GM18861 (cell line): ENCODE data around the gene SLC38A10.

Experiments used
- ATAC-seq: cut with Tn5 transposase; IDR thresholded peaks from one replicate; pipeline ENCODE4 v1.9.1; 2021; ENCODE audit not compliant: unreplicated experiment

Gene SLC38A10

DNA sequence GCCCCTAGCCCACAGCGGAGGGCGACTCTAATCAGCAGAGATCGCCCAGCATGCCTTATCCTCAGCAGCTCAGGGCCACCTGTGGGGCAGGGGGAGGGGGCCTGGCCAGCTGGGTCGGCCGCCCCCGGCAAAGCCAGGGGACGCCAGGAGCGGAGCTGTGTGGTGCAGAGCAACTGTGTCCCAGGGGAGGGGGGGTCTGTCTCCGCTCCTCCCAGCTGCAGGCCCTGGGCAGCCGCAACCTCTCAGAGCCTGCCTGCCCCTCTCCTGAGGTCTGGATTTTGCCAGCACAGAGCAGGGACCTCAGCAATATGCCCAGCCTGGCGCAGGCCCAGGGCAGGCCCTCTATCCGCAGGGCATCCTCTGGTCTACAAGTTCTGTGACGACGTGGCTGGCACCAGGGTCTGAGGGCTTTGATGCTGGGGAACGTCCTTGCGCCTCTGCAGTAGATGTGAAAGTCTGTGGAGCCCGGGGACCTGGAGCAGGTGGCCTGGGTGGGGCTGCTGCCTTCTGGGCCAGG, 36.5 kb upstream of the SLC38A10 start:
- no peak for ATAC-seq

DNA sequence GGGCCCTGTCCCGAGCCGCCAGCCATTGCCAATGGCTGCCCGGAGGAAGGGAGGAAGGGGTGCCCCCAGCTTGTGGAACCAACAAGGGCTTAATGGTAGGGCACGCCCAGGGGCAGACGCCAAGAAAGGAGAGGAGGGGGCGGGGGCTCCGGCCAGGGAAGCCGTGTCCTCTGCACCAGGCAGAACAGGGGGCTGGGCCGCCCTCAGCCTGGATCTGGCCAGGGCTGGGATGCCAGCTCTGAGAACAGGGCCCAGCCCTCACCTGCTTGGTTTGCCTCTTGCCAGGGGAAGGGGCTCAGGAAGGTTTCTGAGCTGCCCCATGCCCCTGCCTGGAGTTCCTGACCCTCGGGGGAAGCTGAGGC, 35.8 kb upstream of the SLC38A10 start:
- ATAC-seq = no peak

DNA sequence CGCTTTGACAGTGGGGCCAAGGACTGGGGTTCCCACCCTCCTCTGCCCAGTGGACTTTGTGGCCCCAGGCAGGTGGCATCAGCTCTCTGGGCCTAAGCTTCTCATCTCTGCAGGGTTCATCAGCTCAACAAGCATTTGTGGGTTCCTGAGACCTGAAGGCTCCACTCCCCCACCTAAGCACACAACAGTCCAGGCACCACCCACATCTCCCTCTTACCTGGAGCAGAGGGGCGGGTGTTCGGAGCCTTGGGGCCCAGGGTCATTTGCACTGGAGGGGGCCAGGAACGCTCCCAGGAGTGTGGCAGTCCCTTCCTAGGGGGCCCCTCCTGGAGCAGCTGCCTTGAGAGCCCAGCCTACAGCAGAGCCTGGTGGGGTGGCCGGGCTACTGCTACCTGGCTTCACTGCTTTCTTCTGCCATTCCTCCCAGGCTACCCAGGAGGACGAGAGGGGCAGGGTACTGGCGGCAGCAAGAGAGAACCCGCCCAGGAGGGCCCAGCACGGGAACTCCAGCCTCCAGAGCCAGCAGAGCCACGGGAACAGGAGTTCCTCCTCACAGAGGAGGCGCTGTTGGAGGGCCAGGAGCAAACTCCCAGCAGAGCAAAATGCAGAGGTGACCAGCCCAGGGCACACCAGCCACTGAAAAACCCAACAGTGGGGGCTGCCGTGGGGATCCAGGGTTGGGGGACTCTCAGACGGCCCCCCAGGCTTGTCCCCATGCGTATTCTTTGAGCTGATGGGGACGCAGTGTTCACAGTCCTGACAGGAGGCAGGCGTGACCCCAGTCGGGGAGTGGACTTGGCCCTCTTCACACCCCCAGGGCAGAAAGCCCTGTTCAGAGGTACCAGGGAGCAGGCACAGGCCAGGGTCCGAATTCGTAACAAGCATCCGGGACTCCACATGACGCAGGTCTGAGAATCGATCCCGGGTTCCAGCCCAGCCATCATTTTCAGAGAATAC, 35.1 kb upstream of the SLC38A10 start:
- ATAC-seq = no peak

DNA sequence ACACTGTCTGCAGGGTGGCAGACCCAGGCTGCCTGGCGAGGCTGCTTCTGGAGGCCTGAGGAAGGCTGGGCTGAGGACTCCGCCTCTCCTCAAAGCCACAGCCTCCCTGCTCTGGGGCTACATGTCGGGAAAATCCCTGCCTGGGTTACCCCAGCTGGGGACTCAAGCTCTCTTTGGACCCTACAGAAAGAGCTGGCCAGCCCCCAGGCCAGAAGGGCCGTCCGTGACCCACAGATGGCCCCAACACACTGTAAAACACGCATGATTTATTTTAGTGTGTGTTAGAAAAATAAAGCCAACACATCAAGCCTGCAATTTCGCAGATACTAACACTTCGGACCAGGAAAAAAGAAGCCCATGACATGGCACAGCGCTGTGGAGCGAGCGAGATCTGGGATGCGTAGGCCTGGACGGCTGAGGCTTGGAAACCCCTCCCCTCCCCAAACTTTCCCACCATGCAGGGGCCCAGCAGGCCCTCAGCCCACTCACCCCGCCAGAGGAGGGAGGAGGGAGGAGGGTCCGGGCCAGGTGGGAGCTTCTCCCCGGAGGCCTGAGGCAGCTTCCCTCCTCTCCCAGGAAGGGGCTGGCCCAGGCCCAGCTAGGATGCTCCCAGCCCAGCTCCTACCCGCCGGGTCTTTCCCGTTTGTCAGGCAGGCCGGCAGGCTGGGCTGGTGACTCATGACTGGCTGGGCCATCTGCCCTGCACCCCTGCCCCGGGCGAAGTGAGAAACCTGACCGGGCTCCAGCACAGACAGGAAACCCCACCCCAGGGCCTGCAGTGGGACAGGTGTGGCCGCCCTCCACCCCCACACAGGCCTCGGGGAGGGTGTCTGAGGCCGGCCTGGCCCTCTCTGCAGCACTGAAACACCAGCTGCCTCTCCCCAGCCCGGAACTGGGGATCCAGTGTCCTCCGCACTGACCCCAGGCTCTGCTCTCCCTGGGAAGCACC, 34.1 kb upstream of the SLC38A10 start:
- no peak for ATAC-seq

DNA sequence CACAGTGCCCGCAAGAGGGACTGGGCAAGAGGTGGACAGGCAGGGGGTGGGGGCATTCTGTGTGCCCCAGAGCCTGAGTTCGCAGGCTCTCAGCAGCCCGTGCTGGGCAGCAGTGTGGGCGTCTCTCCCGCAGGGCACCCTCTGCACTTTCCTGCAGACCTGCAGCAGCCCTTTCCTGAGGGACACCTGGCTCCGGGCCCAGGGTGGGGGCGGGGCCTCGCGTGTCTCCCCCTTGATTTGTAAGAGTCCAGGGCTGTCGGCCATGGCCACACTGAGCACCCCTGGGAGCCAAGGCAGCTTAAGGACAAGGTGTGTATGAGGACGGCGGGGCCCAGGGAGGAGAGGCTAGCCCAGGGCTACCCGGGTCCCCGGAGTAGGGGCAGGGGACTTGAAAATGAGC, 33.4 kb upstream of the SLC38A10 start:
- ATAC-seq = no peak

DNA sequence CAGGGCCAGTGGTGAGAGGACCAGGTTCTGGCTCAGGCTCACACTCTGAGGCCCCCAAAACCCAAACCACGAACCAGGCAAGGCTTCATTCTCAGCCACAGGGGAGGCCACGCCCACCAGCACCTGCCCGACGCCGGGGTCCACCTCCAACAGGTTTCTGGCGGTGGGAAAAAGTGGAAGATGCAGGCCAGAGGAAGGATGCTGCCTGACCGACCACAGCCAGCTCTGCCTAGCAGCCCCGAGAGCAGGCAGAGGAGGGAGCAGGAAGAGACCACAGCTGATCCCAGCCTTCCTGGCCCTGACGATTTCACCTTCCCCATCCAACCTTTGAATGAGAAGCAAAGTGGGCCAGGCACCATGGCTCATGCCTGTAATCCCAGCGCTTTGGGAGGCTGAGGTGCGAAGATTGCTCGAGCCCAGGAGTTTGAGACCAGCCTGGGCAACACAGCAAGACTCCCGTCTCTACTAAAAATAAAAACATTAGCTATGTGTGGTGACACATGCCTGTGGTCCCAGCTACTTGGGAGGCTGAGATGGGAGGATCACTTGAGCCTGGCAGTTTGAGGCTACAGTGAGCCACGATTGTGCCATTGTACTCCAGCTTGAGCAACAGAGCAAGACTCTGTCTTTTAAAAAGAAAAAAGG, 30.7 kb upstream of the SLC38A10 start:
- no peak for ATAC-seq

DNA sequence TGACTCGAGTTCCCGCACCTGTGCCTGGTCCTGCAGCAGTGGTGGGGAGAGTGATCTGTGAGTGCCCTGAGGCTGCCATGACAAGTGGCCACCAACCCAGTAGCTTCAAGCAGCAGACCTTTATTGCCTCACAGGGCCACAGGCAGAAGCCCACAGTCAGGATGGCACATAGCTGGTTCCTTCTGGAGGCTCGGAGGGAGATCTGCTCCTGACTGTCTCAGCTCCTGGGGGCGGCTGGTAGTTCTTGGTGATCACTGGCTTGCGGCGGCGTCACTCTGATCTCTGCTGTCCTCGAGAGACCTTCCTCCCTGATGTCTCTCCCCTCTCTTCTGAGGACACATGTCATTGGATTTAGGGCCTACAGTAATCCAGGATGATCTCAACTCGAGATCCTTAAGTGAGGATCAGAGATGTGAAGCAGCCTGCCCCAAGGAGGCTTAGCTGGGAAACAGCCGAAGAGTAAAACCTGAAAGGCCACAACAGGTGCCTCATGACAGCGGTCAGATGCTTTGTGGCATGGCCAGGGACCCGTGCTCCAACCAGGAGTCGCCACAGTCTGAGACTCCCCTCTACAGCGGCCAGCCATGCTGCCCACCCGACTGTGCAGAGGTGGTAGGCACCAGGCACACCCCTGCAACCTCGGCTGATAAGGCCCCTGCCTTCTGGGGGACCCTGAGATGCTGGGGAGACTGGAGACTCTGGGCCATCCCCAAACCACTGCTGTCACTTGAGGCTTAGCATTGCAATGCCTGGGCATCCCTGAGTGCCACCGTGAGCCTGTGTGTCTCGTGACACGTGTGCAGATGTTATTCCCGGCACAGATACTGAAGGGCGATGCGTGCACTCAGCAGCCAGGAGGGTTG, 30.0 kb upstream of the SLC38A10 start:
- ATAC-seq = no peak

DNA sequence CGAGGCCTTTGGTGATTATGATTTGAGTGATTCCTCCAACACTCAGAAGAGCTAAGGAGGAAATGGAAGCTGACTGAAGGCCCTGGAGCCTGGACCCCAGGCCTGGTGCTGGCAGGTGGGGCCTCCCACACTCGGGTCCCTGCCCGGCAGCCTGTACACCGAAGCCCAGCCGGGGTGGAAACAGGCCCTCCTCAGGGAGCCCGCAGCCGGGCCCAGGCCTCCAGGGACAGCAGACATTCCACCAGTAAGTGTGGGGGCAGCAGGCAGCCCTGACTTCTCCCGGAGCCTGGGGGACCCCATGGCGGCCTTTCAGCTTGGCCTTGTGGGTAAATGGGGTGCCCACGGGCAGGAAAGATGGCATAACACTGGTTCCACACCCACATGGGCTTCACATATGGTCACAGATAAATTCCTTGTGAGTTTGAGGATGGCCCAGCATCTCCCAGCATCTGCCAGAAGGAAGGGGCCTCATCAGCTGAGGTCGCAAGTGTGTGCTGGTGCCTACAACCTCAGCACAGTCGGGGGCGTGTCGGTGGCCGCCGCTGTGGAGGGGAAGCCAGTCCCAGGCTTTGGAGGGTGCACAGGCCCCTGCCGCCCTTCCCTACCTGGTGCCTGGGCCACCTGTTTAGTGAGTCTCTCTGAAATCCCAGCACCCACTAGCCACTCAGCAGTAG, 29.2 kb upstream of the SLC38A10 start:
- ATAC-seq = no peak

DNA sequence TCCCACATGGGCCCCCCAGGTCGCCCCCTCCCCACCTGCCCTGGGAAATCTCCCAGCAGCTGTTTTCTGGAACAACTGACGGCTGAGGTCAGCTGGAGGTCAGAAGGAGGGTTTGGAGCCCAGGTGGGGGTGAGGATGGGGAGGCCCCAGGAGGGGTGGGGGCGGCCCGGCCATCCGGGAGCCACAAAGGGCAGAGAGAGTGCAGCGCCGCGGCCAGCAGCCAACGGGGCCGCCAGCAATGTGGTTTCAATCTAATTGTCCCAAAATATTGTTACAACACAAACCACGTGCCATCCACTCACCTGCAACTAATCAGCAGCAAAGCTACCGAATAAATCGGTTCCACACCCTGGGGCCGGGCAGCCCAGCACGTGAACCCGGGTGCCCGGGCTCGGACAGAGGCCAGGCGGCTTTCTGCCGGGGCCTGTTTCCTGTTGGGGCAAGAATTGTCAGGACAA, 28.3 kb upstream of the SLC38A10 start:
- ATAC-seq = no peak

DNA sequence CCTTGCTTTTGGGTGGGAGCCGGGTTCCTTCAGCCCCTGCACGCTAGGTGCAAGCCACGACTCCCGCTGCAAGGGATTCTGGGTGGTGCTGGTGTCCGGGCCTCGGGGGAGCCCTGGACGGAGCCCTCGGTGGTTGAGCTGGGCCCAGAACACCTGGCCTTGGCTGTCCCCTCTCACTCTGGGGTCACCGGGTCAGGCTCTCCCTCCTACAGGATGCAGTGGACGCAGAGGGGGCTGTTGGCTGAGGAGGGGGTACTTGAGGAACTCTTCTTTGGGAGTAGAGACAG, 27.9 kb upstream of the SLC38A10 start:
- ATAC-seq = no peak

DNA sequence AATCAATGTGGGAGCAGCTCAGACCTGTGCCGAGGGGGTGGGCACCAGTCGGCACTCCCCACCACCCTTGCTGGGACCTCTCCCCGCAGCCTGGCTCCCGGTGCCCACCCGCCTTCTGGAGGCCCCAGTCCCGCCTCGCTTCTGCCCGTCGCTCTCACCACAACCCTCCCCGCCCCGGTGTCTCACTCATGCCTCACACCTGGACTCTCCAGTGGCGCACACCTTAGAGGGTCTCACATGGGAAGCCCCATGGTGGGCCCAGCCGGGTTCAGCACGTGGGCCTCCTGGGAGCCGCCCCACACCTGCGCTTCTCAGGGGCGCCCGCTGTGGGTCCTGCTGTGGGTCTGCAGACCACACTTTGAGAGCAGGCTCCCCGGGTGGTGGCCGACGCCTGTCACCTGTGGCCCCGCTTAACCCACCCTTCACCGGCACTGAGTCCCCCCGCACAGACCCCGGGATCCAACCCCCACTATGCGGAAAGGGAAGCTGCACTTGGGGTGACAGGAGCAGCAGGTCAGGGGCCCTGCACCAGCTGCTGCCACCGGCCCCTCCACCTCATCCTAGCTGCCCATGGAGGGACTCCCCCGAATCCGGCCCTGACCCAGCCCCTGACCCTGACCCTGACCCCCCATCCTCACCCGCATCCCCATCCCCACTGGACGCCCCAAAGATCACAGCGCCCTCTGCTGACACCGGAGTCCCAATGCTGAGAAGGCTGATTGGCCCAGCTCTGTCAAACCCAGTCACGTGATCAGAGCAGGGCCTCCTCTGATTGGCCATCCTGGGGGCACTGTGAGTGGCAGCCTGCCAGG, 27.4 kb upstream of the SLC38A10 start:
- no peak for ATAC-seq

DNA sequence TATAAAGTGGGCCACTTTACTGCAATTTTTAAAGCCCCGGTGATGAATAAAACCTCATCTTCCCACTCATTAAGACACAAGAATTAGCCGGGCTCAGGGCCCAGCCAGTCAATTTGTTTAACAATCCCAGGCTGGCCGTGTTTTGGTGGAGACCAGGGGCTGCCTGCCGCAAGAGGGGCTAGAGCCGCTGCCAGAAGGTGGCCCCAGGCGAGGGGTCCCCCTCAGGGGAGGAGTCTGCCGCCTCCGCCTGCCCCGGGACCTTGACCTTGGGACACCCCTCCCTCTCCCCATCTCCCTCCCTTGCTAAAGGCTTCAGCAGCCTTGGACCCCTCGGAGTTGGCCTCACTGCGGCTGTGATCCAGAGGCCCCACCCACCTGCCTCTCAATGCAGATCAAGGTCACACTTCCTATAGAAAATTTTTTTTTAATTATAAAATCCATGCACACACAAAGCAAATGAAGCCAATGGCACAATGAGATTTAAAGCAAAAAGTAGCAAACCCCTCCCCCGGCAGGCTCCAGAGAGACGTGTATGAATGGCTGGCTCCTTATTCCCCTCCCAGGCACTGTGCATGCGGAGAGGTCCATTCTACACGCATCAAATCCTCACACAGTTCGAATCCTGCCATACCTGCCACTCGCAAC, 23.0 kb upstream of the SLC38A10 start:
- ATAC-seq = no peak

DNA sequence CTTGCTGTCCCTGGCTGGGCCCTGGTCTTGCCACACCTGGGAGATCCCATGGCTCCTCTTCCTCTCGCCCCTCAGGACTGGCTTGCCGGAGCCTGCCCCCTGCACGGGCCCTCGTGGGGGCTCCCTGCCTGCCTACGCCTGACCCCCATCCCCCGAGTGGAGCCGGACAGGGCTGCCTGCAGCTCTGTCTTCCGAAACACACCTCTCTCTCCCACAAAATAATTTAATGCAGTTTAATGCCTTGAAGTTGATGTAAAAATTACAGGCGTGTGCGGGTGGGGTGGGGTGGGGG, 22.4 kb upstream of the SLC38A10 start:
- ATAC-seq = no peak

DNA sequence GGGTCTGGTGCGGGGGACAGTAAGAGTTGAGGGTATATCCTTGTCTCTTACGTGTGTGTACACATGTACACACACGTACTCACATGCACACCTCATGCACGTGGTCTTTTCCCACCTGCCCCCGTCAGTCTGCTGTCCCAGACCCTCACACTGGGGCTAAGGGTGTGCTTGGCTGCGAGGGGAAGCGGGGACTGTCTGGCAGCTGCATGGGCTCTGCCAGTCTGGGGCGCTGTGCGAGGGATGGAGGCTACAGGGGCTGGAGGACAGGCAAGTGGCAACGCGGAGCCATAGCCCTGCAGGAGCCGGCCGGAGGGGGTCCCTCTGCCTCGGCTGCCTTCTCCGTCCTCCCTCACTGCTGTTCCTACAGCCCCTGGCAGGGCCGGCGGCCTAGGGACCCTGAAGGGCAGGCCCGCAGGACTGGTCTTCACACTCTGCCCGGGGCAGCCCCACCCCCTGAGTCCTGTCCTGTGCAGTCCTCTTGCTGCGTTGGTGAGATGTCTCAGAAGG, 20.8 kb upstream of the SLC38A10 start:
- ATAC-seq = no peak

DNA sequence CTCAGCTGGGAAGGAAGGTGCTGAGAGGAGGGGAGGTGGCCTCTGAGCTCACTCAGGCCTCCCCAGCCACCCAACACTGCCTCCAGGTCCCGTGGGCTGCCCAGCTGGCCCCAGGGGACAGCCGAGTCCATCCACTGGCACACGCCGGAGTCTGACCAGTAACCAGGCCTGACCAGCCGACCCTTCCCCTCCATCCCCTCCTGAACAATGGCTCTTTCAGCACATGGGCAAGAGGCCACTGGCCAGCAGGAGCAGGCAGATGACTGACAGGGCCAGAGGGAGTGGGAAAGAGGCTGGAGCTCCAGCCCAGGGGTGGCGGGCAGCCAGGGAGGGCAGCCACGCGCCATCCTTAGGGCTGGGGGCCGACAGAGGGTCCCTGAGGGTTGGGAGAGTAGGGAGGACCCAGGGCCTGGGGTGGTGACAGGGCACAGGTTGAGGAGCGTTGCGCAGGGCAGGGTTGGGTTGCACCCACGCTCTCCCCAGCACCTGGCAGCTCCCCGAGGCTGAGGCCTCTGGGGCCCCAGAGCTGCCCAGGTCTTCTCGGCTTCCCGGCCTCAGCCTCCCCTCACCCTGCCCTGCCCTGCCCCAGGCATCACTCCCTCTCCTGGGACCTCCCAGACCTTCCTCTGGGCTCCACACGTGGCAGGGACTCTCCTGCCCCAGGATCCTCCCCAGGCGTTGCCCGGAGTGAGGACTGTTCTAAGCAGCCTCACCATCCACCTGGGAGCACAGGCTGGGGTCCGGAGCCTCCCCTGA, 20.2 kb upstream of the SLC38A10 start:
- no peak for ATAC-seq

DNA sequence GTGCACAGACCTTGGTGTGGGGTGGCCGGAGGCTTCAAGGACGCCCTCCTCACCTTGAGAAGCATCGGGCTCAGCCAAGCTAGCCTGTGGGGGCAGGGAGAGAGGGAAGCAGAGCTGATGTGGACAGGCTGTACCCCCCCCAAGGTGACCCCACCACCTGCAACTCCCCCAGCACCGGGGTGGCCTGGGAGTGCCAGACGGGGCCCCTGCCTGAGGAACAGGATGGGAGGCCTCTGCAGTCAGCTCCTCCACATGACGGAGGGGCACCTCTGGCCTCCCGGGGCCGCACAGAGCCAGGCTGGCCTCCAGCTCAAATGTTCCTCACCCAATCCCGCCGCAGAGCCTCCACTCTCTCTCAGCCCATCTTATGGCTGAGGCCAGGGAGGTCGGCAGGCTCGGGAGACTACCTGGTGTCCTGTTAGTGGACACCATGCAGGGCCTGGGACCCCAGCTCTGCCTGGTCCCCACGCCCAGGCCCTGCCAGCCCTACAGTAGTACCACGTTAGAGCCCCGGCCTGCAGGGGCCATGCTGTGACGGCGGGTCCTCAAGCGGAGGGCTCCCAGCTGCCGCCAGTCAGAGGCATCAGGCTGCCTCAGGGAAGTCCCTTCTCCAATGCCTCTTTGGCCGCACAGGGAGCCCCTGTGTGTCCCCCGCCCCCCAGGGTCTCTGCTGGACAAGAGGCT, 19.4 kb upstream of the SLC38A10 start:
- ATAC-seq = no peak

DNA sequence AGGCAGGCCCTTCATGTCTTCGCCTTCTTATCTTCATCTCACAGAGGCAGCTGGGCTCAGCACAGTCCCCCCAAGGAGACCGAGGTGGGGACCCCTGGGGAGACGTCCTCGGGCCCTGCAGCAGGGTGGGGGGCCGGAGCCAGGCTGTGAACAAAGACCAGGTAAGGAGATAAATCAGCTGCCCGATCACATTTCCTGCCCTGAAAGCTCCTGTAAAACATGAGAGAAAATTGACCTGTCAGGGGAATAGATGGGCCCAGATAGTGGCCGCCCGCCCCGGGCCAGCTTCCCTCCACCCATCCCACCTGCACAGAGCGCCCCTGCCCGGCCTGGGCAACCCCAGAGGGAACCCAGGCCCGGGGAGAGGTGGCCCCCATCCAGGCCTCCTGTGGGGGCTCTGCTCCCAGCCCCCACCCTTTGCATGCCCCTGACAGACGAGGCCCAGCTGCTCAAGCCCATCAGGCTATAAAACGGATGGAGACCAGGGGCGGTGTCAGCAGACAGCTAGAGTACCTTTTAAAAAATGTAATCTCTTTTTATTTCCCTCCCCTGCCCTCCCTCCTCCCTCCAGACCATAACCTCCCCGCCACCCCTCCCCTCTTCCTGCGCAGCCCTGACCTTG, 18.8 kb upstream of the SLC38A10 start:
- ATAC-seq = no peak
